Neural cell (in vitro differentiated cells): Measurements from ENCODE around the gene TADA2B. TPM values are rescaled to one million over a fixed set of nuclear protein-coding genes. Genes with fewer than 3 reads are reported as not detected.
A peak's percentile ranks its signal among the peaks of the same experiment; 100 is the strongest.

Experiments
- H2AFZ ChIP-seq: fragments of 200-600, 300-800 bp; sonication (generic), shearing (Covaris generic); 2 replicates; pipeline ENCODE4 v1.6.0; 2014; ENCODE audit warnings: low read depth, mild to moderate bottlenecking, antibody characterized with exemption, low read length, moderate library complexity
- H3F3A ChIP-seq: fragments of 200-600 bp; shearing (Covaris generic); 2 replicates; pipeline ENCODE4 v1.6.1; 2016; ENCODE audit warnings: mild to moderate bottlenecking, moderate library complexity, mixed read lengths, antibody characterized with exemption, low read length; ENCODE audit not compliant: insufficient read depth, poor library complexity, severe bottlenecking
- H3K27ac ChIP-seq: fragments of 200-600, 300-800 bp; sonication (generic), shearing (Covaris generic); 2 replicates; pipeline ENCODE4 v1.5.1; 2014; ENCODE audit warnings: mild to moderate bottlenecking, low read length, moderate library complexity
- H3K27me3 ChIP-seq: fragments of 300-800, 200-600 bp; sonication (generic), shearing (Covaris generic); 2 replicates; pipeline ENCODE4 v1.6.0; 2014; ENCODE audit warnings: mild to moderate bottlenecking, low read depth, low read length, moderate library complexity; ENCODE audit not compliant: insufficient read depth
- H3K36me3 ChIP-seq: fragments of 300-800, 200-600 bp; sonication (generic), shearing (Covaris generic); 2 replicates; pipeline ENCODE4 v1.5.1; 2014; ENCODE audit warnings: mild to moderate bottlenecking, antibody characterized with exemption, low read length, moderate library complexity; ENCODE audit not compliant: insufficient read depth
- H3K4me2 ChIP-seq: fragments of 300-800, 200-600 bp; sonication (generic), shearing (Covaris generic); 2 replicates; pipeline ENCODE4 v1.6.0; 2014; ENCODE audit warnings: mild to moderate bottlenecking, low read length
- H3K4me3 ChIP-seq: fragments of 300-800, 200-600 bp; sonication (generic), shearing (Covaris generic); 2 replicates; pipeline ENCODE4 v1.5.1; 2014; ENCODE audit warnings: mild to moderate bottlenecking, low read length, moderate library complexity
- H3K79me2 ChIP-seq: fragments of 200-600 bp; shearing (Covaris generic); replicated peaks from 2 replicates; pipeline ENCODE4 v1.6.0; 2014; ENCODE audit warnings: mild to moderate bottlenecking, low read length, moderate library complexity; ENCODE audit not compliant: insufficient read depth
- H3K9ac ChIP-seq: fragments of 300-800, 200-600 bp; sonication (generic), shearing (Covaris generic); 2 replicates; pipeline ENCODE4 v1.6.1; 2016; ENCODE audit warnings: mild to moderate bottlenecking, low read length, mixed read lengths
- H3K9me2 ChIP-seq: fragments of 200-600 bp; shearing (Covaris generic); 2 replicates; pipeline ENCODE4 v1.6.1; 2016; ENCODE audit warnings: mild to moderate bottlenecking, low read length, mixed read lengths; ENCODE audit not compliant: insufficient read depth
- H3K9me3 ChIP-seq: fragments of 200-600, 300-800 bp; sonication (generic), shearing (Covaris generic); 2 replicates; pipeline ENCODE4 v1.6.1; 2016; ENCODE audit warnings: mild to moderate bottlenecking, mixed run types, low read length, moderate library complexity, mixed read lengths
- H4K20me1 ChIP-seq: fragments of 200-600 bp; shearing (Covaris generic); 2 replicates; pipeline ENCODE4 v1.6.1; 2016; ENCODE audit warnings: mild to moderate bottlenecking, mixed run types; ENCODE audit not compliant: insufficient read depth
- CTCF ChIP-seq: fragments of 450-650 bp; IDR thresholded peaks from 2 replicates; pipeline ENCODE4 v1.5.1; 2014; ENCODE audit warnings: antibody characterized with exemption, mild to moderate bottlenecking, moderate library complexity; ENCODE audit not compliant: poor library complexity, severe bottlenecking
- EP300 ChIP-seq: fragments of 450-650 bp; conservative IDR thresholded peaks from 2 replicates; pipeline ENCODE4 v1.6.1; 2014; ENCODE audit warnings: antibody characterized with exemption, mild to moderate bottlenecking, moderate library complexity; ENCODE audit not compliant: poor library complexity, severe bottlenecking
- EZH2 ChIP-seq: fragments of 200-600, 300-800 bp; shearing (Covaris generic), sonication (generic); IDR thresholded peaks from 2 replicates; pipeline ENCODE4 v1.6.1; 2014; ENCODE audit warnings: antibody characterized with exemption, low read length, borderline replicate concordance, mild to moderate bottlenecking; ENCODE audit not compliant: insufficient read depth, poor library complexity, severe bottlenecking
- MXI1 ChIP-seq: fragments of 450-650 bp; conservative IDR thresholded peaks from 2 replicates; pipeline ENCODE4 v1.6.1; 2014; ENCODE audit warnings: antibody characterized with exemption, mild to moderate bottlenecking; ENCODE audit not compliant: poor library complexity, severe bottlenecking
- POLR2AphosphoS5 ChIP-seq: IDR thresholded peaks from 2 replicates; pipeline ENCODE4 v1.6.1; 2012
- RAD21 ChIP-seq: fragments of 450-650 bp; conservative IDR thresholded peaks from 2 replicates; pipeline ENCODE4 v1.6.1; 2014; ENCODE audit warnings: antibody characterized with exemption, mild to moderate bottlenecking, moderate library complexity
- REST ChIP-seq: IDR thresholded peaks from 2 replicates; pipeline ENCODE4 v1.6.1; 2012; ENCODE audit warnings: borderline replicate concordance
- SMC3 ChIP-seq: fragments of 450-650 bp; conservative IDR thresholded peaks from 2 replicates; pipeline ENCODE4 v1.6.1; 2014; ENCODE audit warnings: antibody characterized with exemption, mild to moderate bottlenecking, moderate library complexity; ENCODE audit not compliant: poor library complexity
- TAF1 ChIP-seq: IDR thresholded peaks from 2 replicates; pipeline ENCODE4 v1.6.1; 2012; ENCODE audit warnings: low read depth
- polyA plus RNA-seq: library from polyadenylated mRNA; depleted of rRNA; stranded (reverse); fragments of >200 nt; gene quantifications from 2 replicates; pipeline ENCODE4 v1.2.3, GENCODE V29; 2014

TADA2B gene
- polyA plus RNA-seq, 1 donor from 2014 or later: 13.9 TPM

- Histone ChIP-seq H2AFZ (no peak overlapping the region), H3K9ac (no peak overlapping the region), H3K4me2 (no peak overlapping the region), H3K9me2 (no peaks in the 10 kb centered on the region), H3F3A (no peaks in the 10 kb centered on the region), H3K9me3 (no peaks in the 10 kb centered on the region), H3K27me3 (no peaks in the 10 kb centered on the region), H3K4me3 (no peak overlapping the region), H4K20me1 (no peaks in the 10 kb centered on the region), H3K79me2 (no peaks in the 10 kb centered on the region), H3K36me3 (no peaks in the 10 kb centered on the region), H3K27ac (no peak overlapping the region)
- TF ChIP-seq EP300: no peak
- TF ChIP-seq CTCF: peak; percentile 25
Measured at GRCh38 chr4:7037425-7037824, 5.7 kb upstream of the TADA2B start.

- Histone ChIP-seq H3K36me3 (no peaks in the 10 kb centered on the region), H3K9me3 (no peaks in the 10 kb centered on the region), H2AFZ (no peak overlapping the region), H4K20me1 (peaks cover 10% of the 10 kb centered on the region), H3K27ac (no peak overlapping the region), H3K4me2 (no peak overlapping the region), H3K9me2 (no peaks in the 10 kb centered on the region), H3K4me3 (no peak overlapping the region), H3K79me2 (peaks cover 20% of the 10 kb centered on the region), H3K9ac (no peak overlapping the region), H3F3A (no peaks in the 10 kb centered on the region), H3K27me3 (no peaks in the 10 kb centered on the region)
- TF ChIP-seq SMC3 (no peak), MXI1 (no peak), RAD21 (no peak), POLR2AphosphoS5 (no peak), REST (no peak), TAF1 (no peak), EP300 (no peak), EZH2 (no peak), CTCF (no peak)
Measured at GRCh38 chr4:7040765-7041164, 2.4 kb upstream of the TADA2B start.
